ENCODE measurements around the gene SPINT1.

SPINT1 gene

GRCh38 chr15:40879609-40880008 is 35.8 kb downstream of the SPINT1 start:
- Histone ChIP-seq H3K9ac (ENCODE audit: low read length) (no peak overlapping the region), H3K36me3 (ENCODE audit: control insufficient read depth in 1 of 2, insufficient read depth in 2 of 2, low read depth in 1 of 2, low read length in 2 of 2) (no peaks in the 10 kb centered on the region), H3K4ac (ENCODE audit: low read depth in 1 of 2, low read length in 2 of 2) (no peak overlapping the region), H2AFZ (ENCODE audit: low read depth, low read length) (no peak overlapping the region), H2BK120ac (ENCODE audit: low read depth, low read length) (no peak overlapping the region), H3K18ac (ENCODE audit: low read depth in 1 of 2, low read length in 2 of 2) (no peak overlapping the region), H3K79me1 (replicated peaks; ENCODE audit: low read length, poor library complexity, severe bottlenecking) (no peaks in the 10 kb centered on the region), H3K23ac (ENCODE audit: low read length in 2 of 2) (no peak overlapping the region), H2AK5ac (ENCODE audit: low read length, severe bottlenecking) (no peak overlapping the region), H3K4me3 (ENCODE audit: insufficient read depth in 1 of 2, low read depth in 1 of 2, low read length in 2 of 2) (no peak overlapping the region), H2BK12ac (ENCODE audit: low read length in 2 of 2) (no peak overlapping the region), H3K9me3 (ENCODE audit: control insufficient read depth, low read length) (no peaks in the 10 kb centered on the region), H3K27ac (ENCODE audit: low read length, poor library complexity, severe bottlenecking) (no peak overlapping the region), H3K27me3 (ENCODE audit: control insufficient read depth in 1 of 2, insufficient read depth in 1 of 2, low read length in 2 of 2) (peaks cover 0 to 2% of the 10 kb centered on the region in 2 experiments), H2BK15ac (ENCODE audit: low read depth, poor library complexity, severe bottlenecking) (no peak overlapping the region), H4K8ac (ENCODE audit: low read length) (no peak overlapping the region), H3K4me2 (ENCODE audit: low read length, poor library complexity, severe bottlenecking) (no peak overlapping the region), H4K91ac (ENCODE audit: low read length) (no peak overlapping the region), H2BK5ac (ENCODE audit: low read depth, low read length, poor library complexity, severe bottlenecking) (no peak overlapping the region), H3K4me1 (ENCODE audit: control insufficient read depth, insufficient read depth, low read depth, low read length) (peaks cover 2% of the 10 kb centered on the region), H3K14ac (ENCODE audit: low read length in 2 of 2) (no peak overlapping the region)
- DNase-seq = no peak
- WGBS = 93% methylated on average over 5 of the region's 6 CpGs

GRCh38 chr15:40881351-40881750 is 37.5 kb downstream of the SPINT1 start:
- no peaks in the 10 kb centered on the region for H3K9me3 ChIP-seq (ENCODE audit: control insufficient read depth, low read length)
- H4K8ac ChIP-seq (ENCODE audit: low read length) = no peak overlapping the region
- no peak overlapping the region for H3K18ac ChIP-seq (ENCODE audit: low read depth in 1 of 2, low read length in 2 of 2)
- no peaks in the 10 kb centered on the region for H3K79me1 ChIP-seq (replicated peaks; ENCODE audit: low read length, poor library complexity, severe bottlenecking)
- H3K14ac ChIP-seq (ENCODE audit: low read length in 2 of 2) = no peak overlapping the region
- no peak overlapping the region for H2AK5ac ChIP-seq (ENCODE audit: low read length, severe bottlenecking)
- H3K4me3 ChIP-seq (ENCODE audit: insufficient read depth in 1 of 2, low read depth in 1 of 2, low read length in 2 of 2) = no peak overlapping the region
- WGBS = 90% methylated on average over 6 of the region's 6 CpGs
- H4K91ac ChIP-seq (ENCODE audit: low read length) = no peak overlapping the region
- no peak overlapping the region for H3K4ac ChIP-seq (ENCODE audit: low read depth in 1 of 2, low read length in 2 of 2)
- H2BK5ac ChIP-seq (ENCODE audit: low read depth, low read length, poor library complexity, severe bottlenecking) = no peak overlapping the region
- no peak overlapping the region for H2BK120ac ChIP-seq (ENCODE audit: low read depth, low read length)
- no peak overlapping the region for H2BK15ac ChIP-seq (ENCODE audit: low read depth, poor library complexity, severe bottlenecking)
- H3K4me1 ChIP-seq (ENCODE audit: control insufficient read depth, insufficient read depth, low read depth, low read length) = peaks cover 2% of the 10 kb centered on the region
- DNase-seq = no peak
- H3K9ac ChIP-seq (ENCODE audit: low read length) = no peak overlapping the region
- H3K36me3 ChIP-seq (ENCODE audit: control insufficient read depth in 1 of 2, insufficient read depth in 2 of 2, low read depth in 1 of 2, low read length in 2 of 2) = no peaks in the 10 kb centered on the region
- H2AFZ ChIP-seq (ENCODE audit: low read depth, low read length) = no peak overlapping the region
- no peak overlapping the region for H2BK12ac ChIP-seq (ENCODE audit: low read length in 2 of 2)
- H3K27ac ChIP-seq (ENCODE audit: low read length, poor library complexity, severe bottlenecking) = no peak overlapping the region
- H3K27me3 ChIP-seq (ENCODE audit: control insufficient read depth in 1 of 2, insufficient read depth in 1 of 2, low read length in 2 of 2) = no peaks in the 10 kb centered on the region
- no peak overlapping the region for H3K4me2 ChIP-seq (ENCODE audit: low read length, poor library complexity, severe bottlenecking)
- no peak overlapping the region for H3K23ac ChIP-seq (ENCODE audit: low read length in 2 of 2)

- no peak for DNase-seq
- H2BK12ac ChIP-seq (ENCODE audit: low read length in 2 of 2) = no peak overlapping the region
- no peak overlapping the region for H2BK5ac ChIP-seq (ENCODE audit: low read depth, low read length, poor library complexity, severe bottlenecking)
- no peak overlapping the region for H2BK120ac ChIP-seq (ENCODE audit: low read depth, low read length)
- no peak overlapping the region for H4K8ac ChIP-seq (ENCODE audit: low read length)
- H3K4me2 ChIP-seq (ENCODE audit: low read length, poor library complexity, severe bottlenecking) = no peak overlapping the region
- no peak overlapping the region for H3K9ac ChIP-seq (ENCODE audit: low read length)
- H3K23ac ChIP-seq (ENCODE audit: low read length in 2 of 2) = no peak overlapping the region
- no peaks in the 10 kb centered on the region for H3K4me1 ChIP-seq (ENCODE audit: control insufficient read depth, insufficient read depth, low read depth, low read length)
- H3K18ac ChIP-seq (ENCODE audit: low read depth in 1 of 2, low read length in 2 of 2) = no peak overlapping the region
- no peaks in the 10 kb centered on the region for H3K79me1 ChIP-seq (replicated peaks; ENCODE audit: low read length, poor library complexity, severe bottlenecking)
- H3K4me3 ChIP-seq (ENCODE audit: insufficient read depth in 1 of 2, low read depth in 1 of 2, low read length in 2 of 2) = no peak overlapping the region
- no peak overlapping the region for H2AK5ac ChIP-seq (ENCODE audit: low read length, severe bottlenecking)
- no peak overlapping the region for H3K14ac ChIP-seq (ENCODE audit: low read length in 2 of 2)
- H4K91ac ChIP-seq (ENCODE audit: low read length) = no peak overlapping the region
- H3K9me3 ChIP-seq (ENCODE audit: control insufficient read depth, low read length) = no peaks in the 10 kb centered on the region
- H2BK15ac ChIP-seq (ENCODE audit: low read depth, poor library complexity, severe bottlenecking) = no peak overlapping the region
- no peaks in the 10 kb centered on the region for H3K27me3 ChIP-seq (ENCODE audit: control insufficient read depth in 1 of 2, insufficient read depth in 1 of 2, low read length in 2 of 2)
- no peak overlapping the region for H3K4ac ChIP-seq (ENCODE audit: low read depth in 1 of 2, low read length in 2 of 2)
- WGBS = 92% methylated on average over 1 of the region's 1 CpG
- no peak overlapping the region for H2AFZ ChIP-seq (ENCODE audit: low read depth, low read length)
- no peaks in the 10 kb centered on the region for H3K36me3 ChIP-seq (ENCODE audit: control insufficient read depth in 1 of 2, insufficient read depth in 2 of 2, low read depth in 1 of 2, low read length in 2 of 2)
- no peak overlapping the region for H3K27ac ChIP-seq (ENCODE audit: low read length, poor library complexity, severe bottlenecking)
Measured at GRCh38 chr15:40886586-40886985, 42.7 kb downstream of the SPINT1 start.

GRCh38 chr15:40889112-40889511 is 45.3 kb downstream of the SPINT1 start:
- no peak overlapping the region for H2AK5ac ChIP-seq (ENCODE audit: low read length, severe bottlenecking)
- no peak overlapping the region for H4K8ac ChIP-seq (ENCODE audit: low read length)
- H4K91ac ChIP-seq (ENCODE audit: low read length) = no peak overlapping the region
- no peak overlapping the region for H3K23ac ChIP-seq (ENCODE audit: low read length in 2 of 2)
- no peaks in the 10 kb centered on the region for H3K9me3 ChIP-seq (ENCODE audit: control insufficient read depth, low read length)
- no peak overlapping the region for H2BK12ac ChIP-seq (ENCODE audit: low read length in 2 of 2)
- no peak overlapping the region for H3K27ac ChIP-seq (ENCODE audit: low read length, poor library complexity, severe bottlenecking)
- H2BK120ac ChIP-seq (ENCODE audit: low read depth, low read length) = no peak overlapping the region
- no peak overlapping the region for H3K4ac ChIP-seq (ENCODE audit: low read depth in 1 of 2, low read length in 2 of 2)
- no peak for DNase-seq
- no peak overlapping the region for H2AFZ ChIP-seq (ENCODE audit: low read depth, low read length)
- H3K4me1 ChIP-seq (ENCODE audit: control insufficient read depth, insufficient read depth, low read depth, low read length) = peaks cover 7% of the 10 kb centered on the region
- no peak overlapping the region for H3K14ac ChIP-seq (ENCODE audit: low read length in 2 of 2)
- no peak overlapping the region for H2BK15ac ChIP-seq (ENCODE audit: low read depth, poor library complexity, severe bottlenecking)
- H2BK5ac ChIP-seq (ENCODE audit: low read depth, low read length, poor library complexity, severe bottlenecking) = no peak overlapping the region
- H3K79me1 ChIP-seq (replicated peaks; ENCODE audit: low read length, poor library complexity, severe bottlenecking) = no peaks in the 10 kb centered on the region
- no peak overlapping the region for H3K4me2 ChIP-seq (ENCODE audit: low read length, poor library complexity, severe bottlenecking)
- no peaks in the 10 kb centered on the region for H3K36me3 ChIP-seq (ENCODE audit: control insufficient read depth in 1 of 2, insufficient read depth in 2 of 2, low read depth in 1 of 2, low read length in 2 of 2)
- no peak overlapping the region for H3K4me3 ChIP-seq (ENCODE audit: insufficient read depth in 1 of 2, low read depth in 1 of 2, low read length in 2 of 2)
- H3K27me3 ChIP-seq (ENCODE audit: control insufficient read depth in 1 of 2, insufficient read depth in 1 of 2, low read length in 2 of 2) = peaks cover 0 to 6% of the 10 kb centered on the region in 2 experiments
- H3K9ac ChIP-seq (ENCODE audit: low read length) = no peak overlapping the region
- no peak overlapping the region for H3K18ac ChIP-seq (ENCODE audit: low read depth in 1 of 2, low read length in 2 of 2)

Measured in mesenchymal stem cell (in vitro differentiated cells and primary cell).